HepG2 (cell line): ENCODE results near the gene TF. TPM values are rescaled to one million over a fixed set of nuclear protein-coding genes. Genes with fewer than 3 reads are reported as not detected.
A peak's percentile ranks its signal among the peaks of the same experiment; 100 is the strongest.
"Not testable (repeated sequence)": the region's sequence is repeated elsewhere in the genome, so short reads cannot be mapped to it uniquely, and the experiment has no call there.

Source experiments
- ATAC-seq: fragments of 200-7000 bp; cut with Tn5 transposase; 3 replicates; pipeline ENCODE4 v1.9.1; 2020; ENCODE audit warnings: mild to moderate bottlenecking, moderate library complexity
- BruUV-seq: library from RNA; stranded (reverse); fragments of 400-500 nt; replicated peaks from 2 replicates; lab custom pipeline; 2021; lab: Mats Ljungman, UMichigan
- CTCF ChIA-PET: fragments of 300-600 bp; formaldehyde crosslinking; extraction: SDS; loops from one replicate; lab custom pipeline; 2021; ENCODE audit warnings: low total read pairs, inconsistent platforms, low intra/inter-chr PET ratio; lab: Yijun Ruan, JAX
- POLR2A ChIA-PET: fragments of 350-600 bp; sonication (Branson Sonifier 250); formaldehyde crosslinking; loops from one replicate; lab custom pipeline; 2020; ENCODE audit warnings: antibody characterized with exemption, inconsistent platforms; lab: Yijun Ruan, JAX
- DNase-seq: peaks from one replicate; pipeline ENCODE4 v3.0.0-alpha.2; 2015; ENCODE audit warnings: low spot score
- FAIRE-seq: peaks from 3 replicates; lab custom pipeline; 2011; peaks lifted over from hg19 to GRCh38; lab: Jason Lieb, UNC
- H2AFZ ChIP-seq: one replicate; pipeline ENCODE4 v1.6.1; 2011; ENCODE audit warnings: low read length, inconsistent platforms
- H3K27ac ChIP-seq: fragments of 300-600 bp; 3 replicates; pipeline ENCODE4 v1.8.0; 2011; ENCODE audit warnings: mixed run types, mild to moderate bottlenecking, mixed read lengths, low read length, inconsistent platforms; ENCODE audit not compliant: insufficient read depth; ENCODE audit errors: extremely low read length
- H3K27me3 ChIP-seq, 2 experiments: fragments of 200-600 bp in 1 of 2; 2 replicates in 1 of 2; 3 replicates in 1 of 2; pipeline versions ENCODE4 v1.6.0 to v1.8.0; 2011; ENCODE audit warnings: low read length in 2 of 2, mild to moderate bottlenecking in 2 of 2, moderate library complexity in 2 of 2, inconsistent platforms in 1 of 2; ENCODE audit not compliant: insufficient read depth in 2 of 2, control insufficient read depth in 1 of 2
- H3K36me3 ChIP-seq, 2 experiments: fragments of 200-600 bp in 1 of 2; replicated peaks in 1 of 2; 2 replicates in 1 of 2; 3 replicates in 1 of 2; pipeline versions ENCODE4 v1.5.1 to v1.8.0; 2011; ENCODE audit warnings: low read length in 2 of 2, inconsistent platforms in 1 of 2; ENCODE audit not compliant: insufficient read depth in 2 of 2, control insufficient read depth in 1 of 2
- H3K4me1 ChIP-seq: 2 replicates; pipeline ENCODE4 v1.5.1; 2012; ENCODE audit warnings: low read length, inconsistent platforms; ENCODE audit not compliant: insufficient read depth
- H3K4me2 ChIP-seq: 2 replicates; pipeline ENCODE4 v1.6.0; 2011; ENCODE audit warnings: low read depth, low read length, inconsistent platforms
- H3K4me3 ChIP-seq, 3 experiments: fragments of 200-600 bp in 1 of 3; sonication (generic), shearing (Covaris generic) in 1 of 3; replicated peaks in 1 of 3; 2 replicates each; pipeline ENCODE4 v1.5.1; 2011 to 2016; ENCODE audit warnings: low read length in 3 of 3, inconsistent platforms in 2 of 3, low read depth in 2 of 3, mild to moderate bottlenecking in 2 of 3, control low read depth in 1 of 3, mixed read lengths in 1 of 3; ENCODE audit not compliant: insufficient read depth in 1 of 3
- H3K79me2 ChIP-seq: one replicate; pipeline ENCODE4 v1.6.1; 2011; ENCODE audit warnings: low read length, inconsistent platforms; ENCODE audit not compliant: insufficient read depth
- H3K9ac ChIP-seq: 2 replicates; pipeline ENCODE4 v1.6.0; 2011; ENCODE audit warnings: mild to moderate bottlenecking, low read depth, low read length, inconsistent platforms; ENCODE audit not compliant: insufficient read depth
- H3K9me3 ChIP-seq: 2 replicates; pipeline ENCODE4 v1.5.1; 2012; ENCODE audit warnings: mild to moderate bottlenecking, low read length
- H4K20me1 ChIP-seq: 2 replicates; pipeline ENCODE4 v1.6.0; 2011; ENCODE audit warnings: inconsistent platforms, mild to moderate bottlenecking, low read length, moderate library complexity; ENCODE audit not compliant: insufficient read depth
- HES4 ChIP-seq: sonication (generic); formaldehyde crosslinking; IDR thresholded peaks from 2 replicates; pipeline ENCODE4 v1.9.0; 2021; ENCODE audit warnings: mild to moderate bottlenecking, missing genetic modification reagents, borderline replicate concordance
- HHEX ChIP-seq: IDR thresholded peaks from 2 replicates; pipeline ENCODE4 v1.6.1; 2016; ENCODE audit warnings: control low read depth
- HMGA1 ChIP-seq: sonication (generic); formaldehyde crosslinking; conservative IDR thresholded peaks from 2 replicates; pipeline ENCODE4 v1.4.0; 2020; ENCODE audit warnings: missing genetic modification reagents
- HNF4G ChIP-seq, 2 experiments: sonication (generic) in 1 of 2; formaldehyde crosslinking in 1 of 2; IDR thresholded peaks; 2 replicates each; pipeline versions ENCODE4 v1.4.0 to v1.6.1; 2011 to 2020; ENCODE audit warnings: borderline replicate concordance in 2 of 2, low read depth in 2 of 2, mild to moderate bottlenecking in 2 of 2, low read length in 1 of 2, missing genetic modification reagents in 1 of 2, moderate library complexity in 1 of 2
- MAZ ChIP-seq, 2 experiments: sonication (generic) in 1 of 2; formaldehyde crosslinking in 1 of 2; IDR thresholded peaks; 2 replicates each; pipeline versions ENCODE4 v1.5.0 to v1.6.1; 2012 to 2020; ENCODE audit warnings: low read depth in 2 of 2, mild to moderate bottlenecking in 2 of 2, borderline replicate concordance in 1 of 2, improper control_type of control experiment in 1 of 2, low read length in 1 of 2, missing genetic modification reagents in 1 of 2, moderate library complexity in 1 of 2
- NFYB ChIP-seq: sonication (generic); formaldehyde crosslinking; IDR thresholded peaks from 2 replicates; pipeline ENCODE4 v1.4.0; 2020; ENCODE audit warnings: missing genetic modification reagents
- U2AF1 ChIP-seq: fragments of 200-400 bp; formaldehyde crosslinking; optimal IDR thresholded peaks from 2 replicates; pipeline ENCODE3; 2017; ENCODE audit warnings: mild to moderate bottlenecking, low read depth, low read length
- ZNF367 ChIP-seq: sonication (generic); formaldehyde crosslinking; IDR thresholded peaks from 2 replicates; pipeline ENCODE4 v1.4.0; 2020; ENCODE audit warnings: missing genetic modification reagents, borderline replicate concordance
- ZNF724P ChIP-seq: sonication (generic); formaldehyde crosslinking; IDR thresholded peaks from 2 replicates; pipeline ENCODE4 v1.8.0; 2022; ENCODE audit warnings: missing genetic modification reagents, borderline replicate concordance
- ZSCAN25 ChIP-seq: sonication (generic); formaldehyde crosslinking; IDR thresholded peaks from 2 replicates; pipeline ENCODE4 v1.8.0; 2022; ENCODE audit warnings: mild to moderate bottlenecking, missing genetic modification reagents
- WGBS: methylation state at CpG from one replicate; pipeline ENCODE4 v1.1.6; 2017; ENCODE audit warnings: low lambda C conversion rate; 5-methylcytosine and 5-hydroxymethylcytosine counted together
- in situ Hi-C: cut with HindIII; loops from 2 replicates; pipeline ENCODE4 v1.10.0; 2017; ENCODE audit warnings: low pct_unique_long_range_greater_than_20kb; ENCODE audit not compliant: extremely low pct_ligation_motif_present
- intact Hi-C: fragments of 100-400 bp; cut with micrococcal nuclease; formaldehyde crosslinking; loops from one replicate; pipeline ENCODE4 v1.10.0; 2022; ENCODE audit not compliant: unreplicated experiment
- polyA plus RNA-seq, 8 experiments: library from polyadenylated mRNA; depleted of rRNA in 3 of 8; stranded (reverse) in 7 of 8; unstranded in 1 of 8; fragments of >200 nt; fragmentation: Illumina TruSeq in 4 of 8; extraction: Trizol in 4 of 8; gene quantifications; 2 replicates each; pipeline versions ENCODE4 v1.2.1 to v1.2.3, GENCODE V29; 2011 to 2016; ENCODE audit warnings: low read depth in 4 of 8, missing spikeins in 1 of 8, mixed read lengths in 1 of 8; ENCODE audit not compliant: insufficient read depth in 1 of 8
- total RNA-seq, 5 experiments: library from RNA; depleted of rRNA; stranded (reverse); fragments of >200 nt; fragmentation: Illumina TruSeq; extraction: Trizol; gene quantifications; 2 replicates each; pipeline ENCODE4 v1.2.3, GENCODE V29; 2016; ENCODE audit warnings: low read depth in 1 of 5
- TF ChIP-seq, protein P1 (sequence below): sonication (generic); formaldehyde crosslinking; IDR thresholded peaks from 2 replicates; pipeline ENCODE4 v1.4.0; 2020; ENCODE audit warnings: missing genetic modification reagents, borderline replicate concordance

Gene TF
- total and polyA plus RNA-seq, 2 of the 13 experiments (the other 11 are each of a cell fraction or from before 2014, with no cell fraction given) = 10,074 to 11,821 TPM

- TF ChIP-seq MAZ (IDR thresholded peaks at IDR 0.05; ENCODE audit: borderline replicate concordance, low read depth, low read length) (no peak), MAZ (CRISPR knock-in tag; IDR thresholded peaks at IDR 0.05; ENCODE audit: low read depth) (0 out of 2 replicates have a peak, but pooled peaks have one; percentile 44)
Measured at GRCh38 chr3:133730993-133731392, 15.2 kb upstream of the TF start (continued).

GRCh38 chr3:133732231-133732630, 14.0 kb upstream of the TF start:
- ATAC-seq, intact Hi-C loops: not testable (repeated sequence)

DNA sequence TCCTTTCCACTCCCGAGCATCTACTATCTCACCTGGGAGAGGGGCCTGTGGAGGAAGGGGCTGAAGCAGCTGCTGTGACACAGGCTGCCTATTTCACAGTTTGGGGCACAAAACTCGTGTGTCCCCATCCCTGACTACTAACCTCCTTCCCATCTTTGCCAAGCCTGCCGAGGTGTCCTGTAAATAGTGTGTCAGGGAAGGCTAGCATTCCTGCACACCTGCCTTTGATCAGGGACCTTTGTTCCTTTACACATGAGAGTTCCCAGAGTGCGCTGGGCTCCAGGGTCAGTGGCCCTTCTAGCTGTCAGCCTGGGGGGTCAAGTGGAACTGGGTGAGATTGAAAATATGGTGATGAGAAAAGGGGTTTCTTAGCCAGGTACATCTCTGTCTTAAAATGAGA, 13.0 kb upstream of the TF start:
- Histone ChIP-seq H3K4me1 (peaks cover 74% of the 10 kb centered on the region), H3K27ac (peak overlapping the region; percentile 63), H2AFZ (no peak overlapping the region), H3K4me3 (peak overlapping the region in 2 of 3 experiments; percentile 17 to 47; a peak in 3 of 6 replicates), H3K4me2 (peak overlapping the region; percentile 79), H3K79me2 (peaks cover 3% of the 10 kb centered on the region), H3K9me3 (no peaks in the 10 kb centered on the region), H4K20me1 (no peaks in the 10 kb centered on the region), H3K27me3 (no peaks in the 10 kb centered on the region), H3K9ac (peak overlapping the region; percentile 47), H3K36me3 (no peaks in the 10 kb centered on the region)
- FAIRE-seq = peak; percentile 62
- in situ Hi-C loops (no loop called here), intact Hi-C loops (loop anchor here (1.0 kb wide), 1 partner anchor 9 kb away; no protein-coding TSS in a partner anchor)
- CTCF ChIA-PET = no interaction called here
- no TSS peak for BruUV-seq
- POLR2A ChIA-PET = interaction anchor here (0.7 to 6.6 kb wide), 7 partner anchors 11 to 71 kb away, joined by 3 to 271 read pairs (median 4); partner anchors contain the start of genes TF and TOPBP1
- peak; percentile 96 for ATAC-seq
- 6% methylated on average over 4 of the region's 4 CpGs for WGBS
- peak; percentile 86 for DNase-seq
- TF ChIP-seq ZNF724P (CRISPR knock-in tag) (no peak), ZSCAN25 (CRISPR knock-in tag) (no peak), U2AF1 (no peak), HHEX (CRISPR knock-in tag) (peak; percentile 36; the same call in 1 of the 2 replicates), HNF4G (IDR thresholded peaks at IDR 0.05; ENCODE audit: borderline replicate concordance, low read depth, low read length) (peak; percentile 95), HNF4G (CRISPR knock-in tag; IDR thresholded peaks at IDR 0.05; ENCODE audit: borderline replicate concordance, low read depth) (peak; percentile 94), HES4 (no peak), HMGA1 (CRISPR knock-in tag) (no peak), ZNF367 (CRISPR knock-in tag) (no peak)
- TF ChIP-seq, protein P1, sequence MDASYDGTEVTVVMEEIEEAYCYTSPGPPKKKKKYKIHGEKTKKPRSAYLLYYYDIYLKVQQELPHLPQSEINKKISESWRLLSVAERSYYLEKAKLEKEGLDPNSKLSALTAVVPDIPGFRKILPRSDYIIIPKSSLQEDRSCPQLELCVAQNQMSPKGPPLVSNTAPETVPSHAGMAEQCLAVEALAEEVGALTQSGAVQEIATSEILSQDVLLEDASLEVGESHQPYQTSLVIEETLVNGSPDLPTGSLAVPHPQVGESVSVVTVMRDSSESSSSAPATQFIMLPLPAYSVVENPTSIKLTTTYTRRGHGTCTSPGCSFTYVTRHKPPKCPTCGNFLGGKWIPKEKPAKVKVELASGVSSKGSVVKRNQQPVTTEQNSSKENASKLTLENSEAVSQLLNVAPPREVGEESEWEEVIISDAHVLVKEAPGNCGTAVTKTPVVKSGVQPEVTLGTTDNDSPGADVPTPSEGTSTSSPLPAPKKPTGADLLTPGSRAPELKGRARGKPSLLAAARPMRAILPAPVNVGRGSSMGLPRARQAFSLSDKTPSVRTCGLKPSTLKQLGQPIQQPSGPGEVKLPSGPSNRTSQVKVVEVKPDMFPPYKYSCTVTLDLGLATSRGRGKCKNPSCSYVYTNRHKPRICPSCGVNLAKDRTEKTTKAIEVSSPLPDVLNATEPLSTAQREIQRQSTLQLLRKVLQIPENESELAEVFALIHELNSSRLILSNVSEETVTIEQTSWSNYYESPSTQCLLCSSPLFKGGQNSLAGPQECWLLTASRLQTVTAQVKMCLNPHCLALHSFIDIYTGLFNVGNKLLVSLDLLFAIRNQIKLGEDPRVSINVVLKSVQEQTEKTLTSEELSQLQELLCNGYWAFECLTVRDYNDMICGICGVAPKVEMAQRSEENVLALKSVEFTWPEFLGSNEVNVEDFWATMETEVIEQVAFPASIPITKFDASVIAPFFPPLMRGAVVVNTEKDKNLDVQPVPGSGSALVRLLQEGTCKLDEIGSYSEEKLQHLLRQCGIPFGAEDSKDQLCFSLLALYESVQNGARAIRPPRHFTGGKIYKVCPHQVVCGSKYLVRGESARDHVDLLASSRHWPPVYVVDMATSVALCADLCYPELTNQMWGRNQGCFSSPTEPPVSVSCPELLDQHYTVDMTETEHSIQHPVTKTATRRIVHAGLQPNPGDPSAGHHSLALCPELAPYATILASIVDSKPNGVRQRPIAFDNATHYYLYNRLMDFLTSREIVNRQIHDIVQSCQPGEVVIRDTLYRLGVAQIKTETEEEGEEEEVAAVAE (CRISPR knock-in tag) = peak; percentile 66; the same call in 1 of the 2 replicates

More at GRCh38 chr3:133732231-133732630, 14.0 kb upstream of the TF start:
- POLR2A ChIA-PET = interaction anchor here (0.6 to 6.6 kb wide), 8 partner anchors 12 to 159 kb away, joined by 3 to 271 read pairs (median 4); partner anchors contain the start of genes CDV3 and TF
- H4K20me1 ChIP-seq, CTCF ChIA-PET, in situ Hi-C loops, H3K27me3 ChIP-seq, DNase-seq, BruUV-seq, H3K9me3 ChIP-seq, H3K4me3 ChIP-seq, H2AFZ ChIP-seq, H3K9ac ChIP-seq, FAIRE-seq, H3K79me2 ChIP-seq, H3K4me2 ChIP-seq, H3K36me3 ChIP-seq: not testable (repeated sequence)
- peak overlapping the region; percentile 63 for H3K27ac ChIP-seq
- WGBS = 93% methylated on average over 5 of the region's 6 CpGs
- peak; percentile 64 for TF ChIP-seq NFYB
- H3K4me1 ChIP-seq = peaks cover 74% of the 10 kb centered on the region
